Renal cortical epithelial cell (primary cell): ENCODE measurements around the gene SBF2. TPM values are rescaled to one million over a fixed set of nuclear protein-coding genes. Genes with fewer than 3 reads are reported as not detected.
"Not testable (repeated sequence)": the region's sequence is repeated elsewhere in the genome, so short reads cannot be mapped to it uniquely, and the experiment has no call there.

Experiments
- DNase-seq: peaks from one replicate; pipeline ENCODE4 v3.0.0-alpha.2; 2011; ENCODE audit warnings: low read depth
- total RNA-seq: library from RNA; depleted of rRNA; stranded (reverse); fragments of >200 nt; gene quantifications from 2 replicates; pipeline ENCODE4 v1.2.3, GENCODE V29; 2014

The SBF2 gene
- total RNA-seq, 1 donor from 2014 or later, result 51.4 TPM

GRCh38 chr11:10017911-10018310 is 276.1 kb downstream of the SBF2 start:
- DNase-seq, result no peak

- DNase-seq, result no peak
Measured at GRCh38 chr11:10017050-10017449, 277.0 kb downstream of the SBF2 start.

GRCh38 chr11:10012068-10012467 is 282.0 kb downstream of the SBF2 start:
- DNase-seq, result no peak

GRCh38 chr11:10005955-10006525 is 288.0 kb downstream of the SBF2 start:
- no peak for DNase-seq

- no peak for DNase-seq
Measured at GRCh38 chr11:10004526-10005113, 289.4 kb downstream of the SBF2 start.

GRCh38 chr11:10002221-10002620 is 291.8 kb downstream of the SBF2 start:
- DNase-seq, result no peak

GRCh38 chr11:9992306-9992705 is 301.7 kb downstream of the SBF2 start:
- no peak for DNase-seq

GRCh38 chr11:9990221-9990973 is 303.6 kb downstream of the SBF2 start:
- no peak for DNase-seq

GRCh38 chr11:9987303-9987702 is 306.7 kb downstream of the SBF2 start:
- DNase-seq, result not testable (repeated sequence)

GRCh38 chr11:9982796-9983579 is 311.0 kb downstream of the SBF2 start:
- DNase-seq, result peak; percentile 30

- no peak for DNase-seq
Measured at GRCh38 chr11:9982127-9982795, 311.8 kb downstream of the SBF2 start.

- DNase-seq, result no peak
Measured at GRCh38 chr11:9980931-9981330, 313.1 kb downstream of the SBF2 start.

- DNase-seq, result no peak
Measured at GRCh38 chr11:9977554-9977953, 316.5 kb downstream of the SBF2 start.

- no peak for DNase-seq
Measured at GRCh38 chr11:9974375-9974774, 319.6 kb downstream of the SBF2 start.

GRCh38 chr11:9973921-9974320 is 320.1 kb downstream of the SBF2 start:
- no peak for DNase-seq

- peak; percentile 44 for DNase-seq
Measured at GRCh38 chr11:9972989-9973388, 321.0 kb downstream of the SBF2 start.

GRCh38 chr11:9971894-9972293 is 322.1 kb downstream of the SBF2 start:
- DNase-seq, result no peak

GRCh38 chr11:9969068-9969467 is 325.0 kb downstream of the SBF2 start:
- DNase-seq, result no peak

- DNase-seq, result no peak
Measured at GRCh38 chr11:9962722-9963121, 331.3 kb downstream of the SBF2 start.

- no peak for DNase-seq
Measured at GRCh38 chr11:9957072-9957471, 336.9 kb downstream of the SBF2 start.

GRCh38 chr11:9956483-9956882 is 337.5 kb downstream of the SBF2 start:
- DNase-seq, result no peak

- no peak for DNase-seq
Measured at GRCh38 chr11:9955391-9955790, 338.6 kb downstream of the SBF2 start.
